CD4-positive, alpha-beta T cell (primary cell): ENCODE measurements around the gene LBHD2. TPM values are rescaled to one million over a fixed set of nuclear protein-coding genes. Genes with fewer than 3 reads are reported as not detected.

Experiments used
- ATAC-seq: fragments of 200-7000 bp; cut with Tn5 transposase; one replicate; pipeline ENCODE4 v1.10.0; 2022; ENCODE audit warnings: mild to moderate bottlenecking; ENCODE audit not compliant: poor library complexity
- CTCF ChIA-PET: fragments of 350-600 bp; sonication (Branson Sonifier 250); formaldehyde crosslinking; loops from one replicate; lab custom pipeline; 2021; ENCODE audit warnings: antibody characterized with exemption, inconsistent platforms; lab: Charles Lee
- POLR2A ChIA-PET: fragments of 350-600 bp; sonication (Branson Sonifier 250); formaldehyde crosslinking; loops from one replicate; lab custom pipeline; 2021; ENCODE audit warnings: antibody characterized with exemption, inconsistent platforms; lab: Charles Lee
- DNase-seq, 14 experiments: peaks; one replicate each; pipeline ENCODE4 v3.0.0-alpha.2; 2013 to 2020; ENCODE audit warnings: mixed read lengths in 2 of 14
- H3K27ac ChIP-seq, 2 donors: one replicate each; pipeline versions ENCODE4 v1.5.1 to v1.7.0; 2013; ENCODE audit warnings: low read length in 2 of 2, low read depth in 1 of 2, mild to moderate bottlenecking in 1 of 2
- H3K27me3 ChIP-seq, 2 experiments: 1 replicate in 1 of 2; 2 replicates in 1 of 2; pipeline versions ENCODE4 v1.6.1 to v1.7.0; 2013; ENCODE audit warnings: low read length in 2 of 2, control low read depth in 1 of 2, mild to moderate bottlenecking in 1 of 2, moderate library complexity in 1 of 2; ENCODE audit not compliant: insufficient read depth in 2 of 2, control insufficient read depth in 1 of 2
- H3K36me3 ChIP-seq: one replicate; pipeline ENCODE4 v1.6.1; 2013; ENCODE audit warnings: low read length, control low read depth; ENCODE audit not compliant: insufficient read depth
- H3K4me1 ChIP-seq: one replicate; pipeline ENCODE4 v1.6.1; 2013; ENCODE audit warnings: low read length, control low read depth; ENCODE audit not compliant: insufficient read depth
- H3K4me3 ChIP-seq: one replicate; pipeline ENCODE4 v1.5.1; 2013; ENCODE audit warnings: mild to moderate bottlenecking, low read length, moderate library complexity
- H3K9me3 ChIP-seq, 2 experiments: 1 replicate in 1 of 2; 2 replicates in 1 of 2; pipeline versions ENCODE4 v1.6.1 to v1.7.0; 2013; ENCODE audit warnings: low read length in 2 of 2, mild to moderate bottlenecking in 2 of 2, control low read depth in 1 of 2, moderate library complexity in 1 of 2; ENCODE audit not compliant: control insufficient read depth in 1 of 2, insufficient read depth in 1 of 2
- H3K27ac Mint-ChIP-seq: one replicate; pipeline ENCODE4 v1.8.0; 2020; ENCODE audit warnings: mixed read lengths
- H3K27me3 Mint-ChIP-seq: one replicate; pipeline ENCODE4 v1.8.0; 2021; ENCODE audit warnings: mixed read lengths
- H3K36me3 Mint-ChIP-seq: one replicate; pipeline ENCODE4 v1.8.0; 2021; ENCODE audit warnings: low read depth, mixed read lengths
- H3K4me1 Mint-ChIP-seq: one replicate; pipeline ENCODE4 v1.8.0; 2021; ENCODE audit warnings: low read depth, mixed read lengths
- H3K4me3 Mint-ChIP-seq: one replicate; pipeline ENCODE4 v1.8.0; 2020; ENCODE audit warnings: mild to moderate bottlenecking, mixed read lengths
- H3K9me3 Mint-ChIP-seq: one replicate; pipeline ENCODE4 v1.8.0; 2020; ENCODE audit warnings: mixed read lengths
- intact Hi-C, 2 experiments: fragments of 100-400 bp; cut with DNase I in 1 of 2; cut with micrococcal nuclease in 1 of 2; formaldehyde crosslinking; loops; one replicate each; pipeline versions ENCODE4 v1.15.1 to v1.9.0; 2023 to 2025; cut with DNase I, micrococcal nuclease
- total RNA-seq, 174 experiments: library from RNA in 2 of 174; stranded (reverse) in 2 of 174; gene quantifications; one replicate each; pipeline ENCODE4 v1.2.3 and lab custom pipeline; 2021 to 2026
- TF ChIP-seq, protein P1 (sequence below): fragments of 200-600 bp; IDR thresholded peaks from one replicate; pipeline ENCODE4 v1.8.0; 2022; ENCODE audit warnings: antibody characterized with exemption, mild to moderate bottlenecking

The LBHD2 gene
- total RNA-seq, 2 experiments from 2014 or later: not detected

DNA sequence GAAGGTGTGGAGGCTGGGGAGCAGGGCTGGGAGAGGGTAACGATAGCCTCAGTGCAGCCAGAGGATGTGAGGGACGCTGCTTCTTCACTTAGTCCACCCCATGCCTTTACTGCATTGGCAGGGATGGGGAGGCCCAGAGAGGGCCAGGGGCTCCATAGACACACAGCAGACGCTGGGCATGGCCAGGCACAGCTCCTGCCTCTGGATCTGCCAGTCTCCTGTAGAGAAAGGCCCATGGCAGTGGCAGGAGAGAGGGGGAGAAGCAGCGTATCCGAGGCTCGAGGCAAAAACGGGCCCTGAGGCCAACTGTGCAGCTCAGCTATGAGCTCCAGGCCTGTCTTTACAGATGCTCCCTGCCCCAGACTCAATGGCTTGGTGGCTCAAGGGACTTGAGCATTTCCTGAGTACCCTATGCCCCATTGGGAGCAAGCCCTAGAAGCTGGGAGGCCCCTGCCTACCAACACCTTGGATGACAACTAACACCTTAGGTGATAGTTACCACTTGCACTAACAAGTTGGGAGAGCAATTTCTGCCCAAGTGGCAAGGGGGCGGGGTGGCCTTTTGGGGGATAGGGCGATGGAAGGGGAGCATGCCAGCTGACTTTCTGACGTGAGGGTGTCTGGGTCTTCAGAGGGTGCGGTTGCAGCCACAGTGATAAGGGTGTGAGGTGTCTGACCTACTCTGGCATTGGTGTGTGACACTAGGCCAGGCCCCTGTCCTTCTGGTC, 5.0 kb upstream of the LBHD2 start:
- Histone ChIP-seq H3K9me3 (peaks cover 0 to 5% of the 10 kb centered on the region in 2 experiments), H3K4me1 (peaks cover 23% of the 10 kb centered on the region), H3K4me3 (no peak overlapping the region), H3K36me3 (no peaks in the 10 kb centered on the region), H3K27ac (no peak overlapping the region), H3K27me3 (no peaks in the 10 kb centered on the region)
- CTCF ChIA-PET: interaction anchor here (0.7 kb wide), 1 partner anchor 436 kb away, joined by 5 read pairs; no protein-coding TSS in a partner anchor
- TF ChIP-seq, protein P1, sequence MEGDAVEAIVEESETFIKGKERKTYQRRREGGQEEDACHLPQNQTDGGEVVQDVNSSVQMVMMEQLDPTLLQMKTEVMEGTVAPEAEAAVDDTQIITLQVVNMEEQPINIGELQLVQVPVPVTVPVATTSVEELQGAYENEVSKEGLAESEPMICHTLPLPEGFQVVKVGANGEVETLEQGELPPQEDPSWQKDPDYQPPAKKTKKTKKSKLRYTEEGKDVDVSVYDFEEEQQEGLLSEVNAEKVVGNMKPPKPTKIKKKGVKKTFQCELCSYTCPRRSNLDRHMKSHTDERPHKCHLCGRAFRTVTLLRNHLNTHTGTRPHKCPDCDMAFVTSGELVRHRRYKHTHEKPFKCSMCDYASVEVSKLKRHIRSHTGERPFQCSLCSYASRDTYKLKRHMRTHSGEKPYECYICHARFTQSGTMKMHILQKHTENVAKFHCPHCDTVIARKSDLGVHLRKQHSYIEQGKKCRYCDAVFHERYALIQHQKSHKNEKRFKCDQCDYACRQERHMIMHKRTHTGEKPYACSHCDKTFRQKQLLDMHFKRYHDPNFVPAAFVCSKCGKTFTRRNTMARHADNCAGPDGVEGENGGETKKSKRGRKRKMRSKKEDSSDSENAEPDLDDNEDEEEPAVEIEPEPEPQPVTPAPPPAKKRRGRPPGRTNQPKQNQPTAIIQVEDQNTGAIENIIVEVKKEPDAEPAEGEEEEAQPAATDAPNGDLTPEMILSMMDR: no peak
- no peaks in the 10 kb centered on the region for H3K36me3 Mint-ChIP-seq
- no peaks in the 10 kb centered on the region for H3K9me3 Mint-ChIP-seq
- DNase-seq (no peak), ATAC-seq (no peak)
- no peak overlapping the region for H3K27ac Mint-ChIP-seq
- no peak overlapping the region for H3K4me3 Mint-ChIP-seq
- peaks cover 6% of the 10 kb centered on the region for H3K27me3 Mint-ChIP-seq
- POLR2A ChIA-PET: interaction anchor here (0.5 kb wide), 1 partner anchor 304 kb away, joined by 4 read pairs; no protein-coding TSS in a partner anchor
- intact Hi-C loops: loop anchor here (1.0 to 5.0 kb wide), 3 partner anchors 213 to 387 kb away; no protein-coding TSS in a partner anchor
- H3K4me1 Mint-ChIP-seq: no peaks in the 10 kb centered on the region

DNA sequence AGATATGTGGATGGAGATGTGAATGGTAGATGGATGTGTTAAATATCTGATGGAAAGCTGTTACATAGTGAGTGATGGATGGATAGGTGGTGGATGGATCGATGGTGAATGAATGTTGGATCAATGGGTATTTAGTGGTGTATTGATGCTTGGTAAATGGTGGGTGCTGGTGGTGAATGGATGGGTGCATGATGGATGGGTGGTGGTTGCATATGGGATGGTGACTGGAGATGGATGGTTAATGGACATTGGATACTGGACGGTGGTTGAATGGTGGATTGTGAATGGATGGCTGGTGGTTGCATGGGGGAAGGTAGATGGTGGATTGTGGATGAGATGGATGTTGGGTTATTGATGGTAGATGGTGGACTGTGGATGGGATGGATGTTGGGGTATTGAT, 2.1 kb upstream of the LBHD2 start:
- Mint-ChIP-seq H3K36me3 (no peaks in the 10 kb centered on the region), H3K27me3 (peaks cover 17% of the 10 kb centered on the region), H3K9me3 (no peaks in the 10 kb centered on the region), H3K4me3 (no peak overlapping the region), H3K27ac (no peak overlapping the region), H3K4me1 (no peaks in the 10 kb centered on the region)
- no peaks in the 10 kb centered on the region for H3K36me3 ChIP-seq
- H3K4me3 ChIP-seq: no peak overlapping the region
- peaks cover 0 to 10% of the 10 kb centered on the region in 2 experiments for H3K9me3 ChIP-seq
- TF ChIP-seq, protein P1: no peak
- ATAC-seq: no peak
- H3K27me3 ChIP-seq: peaks cover 12 to 24% of the 10 kb centered on the region in 2 experiments
- no peak for DNase-seq
- CTCF ChIA-PET: no interaction called here
- intact Hi-C loops: no loop called here
- no peak overlapping the region for H3K27ac ChIP-seq
- POLR2A ChIA-PET: no interaction called here
- peaks cover 9% of the 10 kb centered on the region for H3K4me1 ChIP-seq

DNA sequence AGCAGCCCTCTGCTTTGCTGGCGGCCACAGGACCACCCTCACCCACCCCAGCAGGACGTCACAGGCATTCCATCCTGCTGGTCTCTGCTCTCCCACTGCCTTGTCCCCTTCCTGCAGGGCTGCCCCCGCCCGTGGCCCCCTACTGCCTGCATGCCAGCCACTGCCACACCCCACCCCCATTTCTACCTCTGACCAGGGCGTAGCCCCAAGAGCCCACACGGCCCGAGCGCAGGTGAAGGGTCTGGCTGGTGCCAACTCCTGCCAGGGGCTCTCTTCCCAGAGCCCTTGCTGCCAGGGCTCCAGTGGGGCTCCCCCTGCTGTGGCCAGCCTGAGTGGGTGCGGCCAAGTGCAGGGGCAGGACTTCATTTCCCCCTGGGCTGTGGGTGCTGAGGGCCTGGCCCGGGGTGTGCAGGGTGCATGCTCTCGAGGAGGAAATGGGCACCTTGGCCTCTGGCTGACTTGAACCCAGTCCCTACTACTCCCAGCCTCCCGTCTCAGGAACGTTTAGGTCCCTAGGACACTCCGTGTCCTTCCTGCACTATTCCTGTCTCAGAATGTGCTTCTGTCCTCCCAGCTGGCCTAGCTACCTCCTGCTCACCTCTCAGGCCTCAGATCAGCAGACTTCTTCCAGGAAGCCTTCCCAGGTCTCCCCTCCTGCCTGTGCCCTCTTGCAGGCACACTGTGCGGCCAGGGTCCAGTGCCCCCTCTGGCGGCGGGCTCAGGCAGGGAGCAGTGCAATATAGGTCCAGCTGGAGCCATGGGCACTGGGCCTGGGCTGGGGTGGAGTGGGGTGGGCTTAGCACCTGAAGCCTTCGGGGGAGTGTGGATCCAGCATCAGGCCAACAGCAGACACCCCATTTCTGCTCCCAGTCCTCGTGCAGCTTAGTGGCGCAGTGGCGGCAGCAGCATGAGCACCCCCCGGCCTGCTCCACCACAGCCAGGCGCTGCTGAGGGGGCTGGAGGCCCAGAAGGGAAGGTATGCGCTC, 1.4 kb downstream of the LBHD2 start:
- no peak overlapping the region for H3K4me3 ChIP-seq
- intact Hi-C loops: loop anchor here in 1 of 2 experiments (5.0 kb wide), 1 partner anchor 483 kb away; no protein-coding TSS in a partner anchor
- Mint-ChIP-seq H3K27ac (no peak overlapping the region), H3K27me3 (peaks cover 23% of the 10 kb centered on the region), H3K9me3 (no peaks in the 10 kb centered on the region), H3K4me1 (no peaks in the 10 kb centered on the region), H3K4me3 (no peak overlapping the region), H3K36me3 (no peaks in the 10 kb centered on the region)
- peaks cover 0 to 19% of the 10 kb centered on the region in 2 experiments for H3K9me3 ChIP-seq
- H3K27me3 ChIP-seq: peaks cover 12 to 26% of the 10 kb centered on the region in 2 experiments
- H3K36me3 ChIP-seq: no peaks in the 10 kb centered on the region
- ChIA-PET CTCF (no interaction called here), POLR2A (no interaction called here)
- no peaks in the 10 kb centered on the region for H3K4me1 ChIP-seq
- TF ChIP-seq, protein P1: no peak
- no peak for DNase-seq
- ATAC-seq: no peak
- no peak overlapping the region for H3K27ac ChIP-seq
